T follicular helper cell (primary cell): ENCODE data around the gene AKAP5.

ENCODE experiments used
- DNase-seq: peaks from one replicate; pipeline ENCODE4 v3.0.0-alpha.2; 2020; ENCODE audit warnings: low read depth

AKAP5 gene

GRCh38 chr14:64461221-64461620 lies 4.1 kb upstream of the AKAP5 start:
- DNase-seq = no peak

GRCh38 chr14:64463195-64463594 lies 2.1 kb upstream of the AKAP5 start:
- DNase-seq = no peak

GRCh38 chr14:64463873-64464272 lies 1.4 kb upstream of the AKAP5 start:
- no peak for DNase-seq

- DNase-seq = no peak
Measured at GRCh38 chr14:64464651-64465050, 648 bp upstream of the AKAP5 start.

GRCh38 chr14:64465831-64466554 lies 694 bp downstream of the AKAP5 start:
- no peak for DNase-seq

GRCh38 chr14:64467101-64467500 lies 1.8 kb downstream of the AKAP5 start:
- DNase-seq = no peak

- no peak for DNase-seq
Measured at GRCh38 chr14:64467566-64467965, 2.3 kb downstream of the AKAP5 start.

- DNase-seq = no peak
Measured at GRCh38 chr14:64468451-64468850, 3.2 kb downstream of the AKAP5 start.

- no peak for DNase-seq
Measured at GRCh38 chr14:64474041-64474440, 8.7 kb downstream of the AKAP5 start.

- no peak for DNase-seq
Measured at GRCh38 chr14:64474698-64475097, 9.4 kb downstream of the AKAP5 start.

- no peak for DNase-seq
Measured at GRCh38 chr14:64475585-64476273, 10.4 kb downstream of the AKAP5 start.

GRCh38 chr14:64476438-64476837 lies 11.1 kb downstream of the AKAP5 start:
- no peak for DNase-seq

GRCh38 chr14:64478634-64479250 lies 13.4 kb downstream of the AKAP5 start:
- DNase-seq = no peak

- no peak for DNase-seq
Measured at GRCh38 chr14:64488590-64489099, 23.3 kb downstream of the AKAP5 start.

- DNase-seq = no peak
Measured at GRCh38 chr14:64491637-64492036, 26.3 kb downstream of the AKAP5 start.

- DNase-seq = no peak
Measured at GRCh38 chr14:64493455-64493854, 28.2 kb downstream of the AKAP5 start.

- DNase-seq = no peak
Measured at GRCh38 chr14:64495252-64495651, 30.0 kb downstream of the AKAP5 start.

- DNase-seq = no peak
Measured at GRCh38 chr14:64496764-64497163, 31.5 kb downstream of the AKAP5 start.

- no peak for DNase-seq
Measured at GRCh38 chr14:64500088-64500487, 34.8 kb downstream of the AKAP5 start.

- DNase-seq = no peak
Measured at GRCh38 chr14:64501411-64502171, 36.3 kb downstream of the AKAP5 start.

- no peak for DNase-seq
Measured at GRCh38 chr14:64502456-64502855, 37.2 kb downstream of the AKAP5 start.

GRCh38 chr14:64502887-64503433 lies 37.7 kb downstream of the AKAP5 start:
- DNase-seq = no peak
